ENCODE measurements around the gene TAB3. TPM values are rescaled to one million over a fixed set of nuclear protein-coding genes. Genes with fewer than 3 reads are reported as not detected.

Gene TAB3
- total RNA-seq, 3 donors from 2014 or later, result 18.1 to 22.0 (median 19.3) TPM

- Mint-ChIP-seq H3K4me3 (no peak overlapping the region), H3K27me3 (ENCODE audit: low read depth) (no peaks in the 10 kb centered on the region), H3K4me1 (ENCODE audit: low read depth) (no peaks in the 10 kb centered on the region), H3K36me3 (ENCODE audit: insufficient read depth) (no peaks in the 10 kb centered on the region), H3K9me3 (no peaks in the 10 kb centered on the region)
- DNase-seq, result no peak
- no peak for ATAC-seq
Measured at GRCh38 chrX:30791296-30792278, 97.5 kb downstream of the TAB3 start.

- no peak for DNase-seq
- Mint-ChIP-seq H3K4me1 (ENCODE audit: low read depth) (peaks cover 3% of the 10 kb centered on the region), H3K4me3 (no peak overlapping the region), H3K27me3 (ENCODE audit: low read depth) (no peaks in the 10 kb centered on the region), H3K9me3 (no peaks in the 10 kb centered on the region), H3K36me3 (ENCODE audit: insufficient read depth) (no peaks in the 10 kb centered on the region)
- ATAC-seq, result no peak
Measured at GRCh38 chrX:30787012-30787411, 102.0 kb downstream of the TAB3 start.

- H3K36me3 Mint-ChIP-seq (ENCODE audit: insufficient read depth), result no peaks in the 10 kb centered on the region
- H3K9me3 Mint-ChIP-seq, result no peaks in the 10 kb centered on the region
- no peaks in the 10 kb centered on the region for H3K27me3 Mint-ChIP-seq (ENCODE audit: low read depth)
- ATAC-seq (peak in 1 of 2 donors; percentile 37), DNase-seq (no peak)
- H3K4me1 Mint-ChIP-seq (ENCODE audit: low read depth), result peaks cover 9% of the 10 kb centered on the region
- no peak overlapping the region for H3K4me3 Mint-ChIP-seq
Measured at GRCh38 chrX:30786374-30786773, 102.7 kb downstream of the TAB3 start.

- peak; percentile 66 to 70 for ATAC-seq
- H3K4me3 Mint-ChIP-seq, result no peak overlapping the region
- H3K27me3 Mint-ChIP-seq (ENCODE audit: low read depth), result peaks cover 2% of the 10 kb centered on the region
Measured at GRCh38 chrX:30781711-30782444, 107.2 kb downstream of the TAB3 start.

GRCh38 chrX:30779453-30780030 is 109.5 kb downstream of the TAB3 start:
- no peak for DNase-seq
- H3K4me3 Mint-ChIP-seq, result no peak overlapping the region
- ATAC-seq, result no peak
- peaks cover 2% of the 10 kb centered on the region for H3K27me3 Mint-ChIP-seq (ENCODE audit: low read depth)
- peaks cover 9% of the 10 kb centered on the region for H3K4me1 Mint-ChIP-seq (ENCODE audit: low read depth)
- no peaks in the 10 kb centered on the region for H3K36me3 Mint-ChIP-seq (ENCODE audit: insufficient read depth)
- no peaks in the 10 kb centered on the region for H3K9me3 Mint-ChIP-seq

More at GRCh38 chrX:30781711-30782444, 107.2 kb downstream of the TAB3 start:
- DNase-seq, result no peak
- Mint-ChIP-seq H3K9me3 (no peaks in the 10 kb centered on the region), H3K4me1 (ENCODE audit: low read depth) (peaks cover 9% of the 10 kb centered on the region), H3K36me3 (ENCODE audit: insufficient read depth) (no peaks in the 10 kb centered on the region)

- Mint-ChIP-seq H3K27me3 (ENCODE audit: low read depth) (peaks cover 2% of the 10 kb centered on the region), H3K4me1 (ENCODE audit: low read depth) (peaks cover 9% of the 10 kb centered on the region), H3K4me3 (no peak overlapping the region), H3K36me3 (ENCODE audit: insufficient read depth) (no peaks in the 10 kb centered on the region), H3K9me3 (no peaks in the 10 kb centered on the region)
- no peak for DNase-seq
- ATAC-seq, result peak; percentile 30 to 42
Measured at GRCh38 chrX:30777575-30777974, 111.5 kb downstream of the TAB3 start.

Other genes starting within 250 kb of the TAB3 start
- 10 to 100 TPM; 34.7 to 53.4 (median 41.4) TPM for gene GK, start 235.8 kb downstream of the TAB3 start, total RNA-seq
- gene FTHL17, start 182.8 kb upstream of the TAB3 start, total RNA-seq, result not detected

All from activated T-cell treated with anti-CD3 and anti-CD28 coated beads, Interleukin-2, amount 50 U/mL, for 4 hours (primary cell).